ENCODE results near the gene VPS33B. TPM values are rescaled to one million over a fixed set of nuclear protein-coding genes. Genes with fewer than 3 reads are reported as not detected.

The VPS33B gene
- total RNA-seq, 4 donors from 2014 or later = 3.3 to 7.7 (median 4.3) TPM

DNA sequence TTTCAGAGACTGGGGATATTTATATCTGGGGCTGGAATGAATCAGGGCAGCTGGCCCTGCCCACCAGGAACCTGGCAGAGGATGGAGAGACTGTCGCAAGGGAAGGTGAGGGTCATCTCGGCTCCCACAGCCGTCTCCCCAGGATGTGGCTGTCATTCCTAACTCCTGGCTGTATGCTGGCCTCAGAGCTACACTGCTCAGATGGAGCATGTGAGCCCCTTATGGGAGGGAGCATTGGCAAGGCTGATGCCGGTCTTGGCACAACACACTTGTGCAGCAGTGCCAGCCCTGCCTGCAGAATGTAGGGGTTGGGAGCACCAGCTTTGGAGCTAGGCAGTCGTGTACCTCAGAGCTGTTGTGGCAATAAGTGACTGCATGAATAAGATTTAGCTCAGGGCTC, 62.5 kb downstream of the VPS33B start:
- Histone ChIP-seq H3K27ac (peak overlapping the region; percentile 60 to 70 (median 64)), H3K9me3 (no peaks in the 10 kb centered on the region), H3K4me3 (no peak overlapping the region), H3K36me3 (peaks cover 0 to 17% of the 10 kb centered on the region in 2 donors), H3K4me1 (peaks cover 30 to 39% of the 10 kb centered on the region in 2 donors), H3K27me3 (no peaks in the 10 kb centered on the region)
- ATAC-seq (peak; percentile 10 to 47), DNase-seq (peak in 1 of 2 donors; percentile 66)
- no peak for TF ChIP-seq POLR2A (IDR thresholded peaks at IDR 0.05)
- TF ChIP-seq, protein P1, sequence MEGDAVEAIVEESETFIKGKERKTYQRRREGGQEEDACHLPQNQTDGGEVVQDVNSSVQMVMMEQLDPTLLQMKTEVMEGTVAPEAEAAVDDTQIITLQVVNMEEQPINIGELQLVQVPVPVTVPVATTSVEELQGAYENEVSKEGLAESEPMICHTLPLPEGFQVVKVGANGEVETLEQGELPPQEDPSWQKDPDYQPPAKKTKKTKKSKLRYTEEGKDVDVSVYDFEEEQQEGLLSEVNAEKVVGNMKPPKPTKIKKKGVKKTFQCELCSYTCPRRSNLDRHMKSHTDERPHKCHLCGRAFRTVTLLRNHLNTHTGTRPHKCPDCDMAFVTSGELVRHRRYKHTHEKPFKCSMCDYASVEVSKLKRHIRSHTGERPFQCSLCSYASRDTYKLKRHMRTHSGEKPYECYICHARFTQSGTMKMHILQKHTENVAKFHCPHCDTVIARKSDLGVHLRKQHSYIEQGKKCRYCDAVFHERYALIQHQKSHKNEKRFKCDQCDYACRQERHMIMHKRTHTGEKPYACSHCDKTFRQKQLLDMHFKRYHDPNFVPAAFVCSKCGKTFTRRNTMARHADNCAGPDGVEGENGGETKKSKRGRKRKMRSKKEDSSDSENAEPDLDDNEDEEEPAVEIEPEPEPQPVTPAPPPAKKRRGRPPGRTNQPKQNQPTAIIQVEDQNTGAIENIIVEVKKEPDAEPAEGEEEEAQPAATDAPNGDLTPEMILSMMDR (IDR thresholded peaks at IDR 0.05 in 4 of 5, conservative IDR thresholded peaks at IDR 0.05 in 1 of 5) = no peak
- intact Hi-C loops (cut with DNase I; ENCODE audit: low total_unique reads) (no loop called here), in situ Hi-C loops (cut with MboI; ENCODE audit: low sequenced_read_pairs in 4 of 4) (loop anchor here (10.0 to 25.0 kb wide), 4 partner anchors 85 to 315 kb away; no protein-coding TSS in a partner anchor)

DNA sequence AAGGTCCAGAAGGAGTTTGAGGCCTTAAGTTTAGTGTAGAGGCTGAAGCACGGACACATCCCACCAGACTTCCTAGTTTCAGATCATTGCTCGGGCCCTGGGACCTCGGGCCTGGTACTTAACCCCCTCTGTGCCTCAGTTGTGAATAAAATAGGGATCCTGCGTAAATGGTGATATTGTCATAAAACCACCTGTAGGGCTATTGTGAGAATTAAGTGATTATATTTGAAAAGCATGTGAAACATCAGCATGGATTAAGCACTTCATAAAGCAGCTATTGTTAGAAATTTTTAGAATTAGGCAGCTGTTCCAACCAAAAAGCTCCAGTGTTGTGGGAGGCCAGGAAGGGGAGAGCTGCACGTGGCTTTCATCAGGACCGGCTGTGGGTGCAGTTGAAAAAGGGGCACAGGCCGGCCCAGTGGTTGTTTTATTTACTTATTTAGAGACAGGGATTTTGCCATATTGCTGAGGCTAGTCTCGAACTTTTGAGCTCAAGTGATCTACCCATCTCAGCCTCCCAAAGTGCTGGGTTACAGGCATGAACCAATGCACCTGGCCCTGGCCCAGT, 63.3 kb downstream of the VPS33B start:
- DNase-seq = no peak
- H3K4me3 ChIP-seq = no peak overlapping the region
- no peaks in the 10 kb centered on the region for H3K27me3 ChIP-seq
- H3K27ac ChIP-seq = peak overlapping the region; percentile 60 to 70 (median 64)
- TF ChIP-seq, protein P1 (IDR thresholded peaks at IDR 0.05 in 4 of 5, conservative IDR thresholded peaks at IDR 0.05 in 1 of 5) = no peak
- TF ChIP-seq POLR2A (IDR thresholded peaks at IDR 0.05) = no peak
- in situ Hi-C loops (cut with MboI; ENCODE audit: low sequenced_read_pairs in 4 of 4) (loop anchor here (10.0 to 25.0 kb wide), 4 partner anchors 86 to 316 kb away; no protein-coding TSS in a partner anchor), intact Hi-C loops (cut with DNase I; ENCODE audit: low total_unique reads) (no loop called here)
- H3K4me1 ChIP-seq = peaks cover 30 to 39% of the 10 kb centered on the region in 2 donors
- ATAC-seq = no peak
- H3K9me3 ChIP-seq = no peaks in the 10 kb centered on the region
- peaks cover 0 to 14% of the 10 kb centered on the region in 2 donors for H3K36me3 ChIP-seq

DNA sequence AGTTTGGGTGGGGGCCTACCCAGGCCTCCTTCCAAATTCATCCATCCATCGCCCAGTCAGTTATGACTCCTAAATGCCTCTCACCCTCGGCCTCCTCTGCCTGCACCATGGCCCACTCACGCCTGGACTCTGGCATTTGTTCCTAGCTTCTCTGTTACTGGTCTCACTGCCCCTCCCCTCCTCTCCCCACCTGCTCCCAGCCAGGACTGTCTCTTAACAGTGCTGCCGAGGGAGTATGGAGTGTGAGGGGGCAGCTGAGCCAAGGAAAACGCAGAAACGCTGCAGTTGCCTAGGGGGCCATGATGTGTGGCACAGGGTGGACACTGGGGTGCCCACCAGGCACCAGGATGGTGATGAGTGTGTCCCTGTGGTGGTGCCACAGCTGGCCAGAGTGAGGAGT, 64.6 kb downstream of the VPS33B start:
- intact Hi-C loops (cut with DNase I; ENCODE audit: low total_unique reads) = loop anchor here (2.0 kb wide), 2 partner anchors 91 to 313 kb away; no protein-coding TSS in a partner anchor
- Histone ChIP-seq H3K4me3 (peak overlapping the region; percentile 65 to 78 (median 70)), H3K36me3 (peaks cover 0 to 15% of the 10 kb centered on the region in 2 donors), H3K9me3 (no peaks in the 10 kb centered on the region), H3K27ac (peak overlapping the region in 3 of 4 donors; percentile 71 to 79 (median 75)), H3K4me1 (peaks cover 30 to 39% of the 10 kb centered on the region in 2 donors), H3K27me3 (no peaks in the 10 kb centered on the region)
- ATAC-seq = no peak
- no peak for TF ChIP-seq POLR2A (IDR thresholded peaks at IDR 0.05)
- TF ChIP-seq, protein P1 (IDR thresholded peaks at IDR 0.05 in 4 of 5, conservative IDR thresholded peaks at IDR 0.05 in 1 of 5) = no peak
- in situ Hi-C loops (cut with MboI; ENCODE audit: low sequenced_read_pairs in 4 of 4) = loop anchor here (10.0 to 25.0 kb wide), 4 partner anchors 87 to 317 kb away; no protein-coding TSS in a partner anchor
- DNase-seq = no peak

DNA sequence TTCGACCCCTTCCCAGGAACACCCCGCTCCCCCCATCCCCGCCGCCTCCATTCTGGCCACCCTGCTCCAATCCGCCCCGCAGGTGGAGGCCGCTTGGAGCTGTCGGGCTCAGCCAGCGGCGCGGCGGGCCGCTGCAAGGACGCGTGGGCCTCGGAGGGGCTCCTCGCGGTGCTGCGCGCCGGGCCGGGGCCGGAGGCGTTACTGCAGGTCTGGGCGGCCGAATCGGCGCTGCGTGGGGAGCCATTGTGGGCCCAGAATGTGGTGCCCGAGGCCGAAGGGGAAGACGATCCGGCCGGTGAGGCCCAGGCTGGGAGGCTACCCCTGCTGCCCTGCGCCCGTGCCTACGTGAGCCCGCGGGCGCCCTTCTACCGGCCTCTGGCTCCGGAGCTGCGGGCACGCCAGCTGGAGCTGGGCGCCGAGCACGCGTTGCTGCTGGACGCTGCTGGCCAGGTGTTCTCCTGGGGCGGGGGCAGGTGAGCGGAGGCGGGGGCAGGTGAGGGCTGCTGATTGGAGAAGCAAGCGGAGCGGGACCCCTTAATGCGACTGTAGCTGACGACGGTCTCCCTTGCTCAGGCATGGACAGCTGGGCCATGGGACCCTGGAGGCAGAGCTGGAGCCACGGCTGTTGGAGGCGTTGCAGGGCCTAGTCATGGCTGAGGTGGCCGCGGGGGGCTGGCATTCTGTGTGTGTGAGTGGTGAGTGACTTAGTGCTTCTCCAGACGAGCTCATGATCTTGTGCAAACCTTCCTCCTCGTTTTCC, 65.2 kb downstream of the VPS33B start:
- intact Hi-C loops (cut with DNase I; ENCODE audit: low total_unique reads) = loop anchor here (2.0 kb wide), 2 partner anchors 92 to 314 kb away; no protein-coding TSS in a partner anchor
- Histone ChIP-seq H3K9me3 (no peaks in the 10 kb centered on the region), H3K4me3 (peak overlapping the region; percentile 65 to 78 (median 70)), H3K27ac (peak overlapping the region; percentile 71 to 79 (median 76)), H3K4me1 (peaks cover 30 to 39% of the 10 kb centered on the region in 2 donors), H3K36me3 (peaks cover 0 to 17% of the 10 kb centered on the region in 2 donors), H3K27me3 (no peaks in the 10 kb centered on the region)
- DNase-seq (no peak), ATAC-seq (peak; percentile 12 to 16)
- in situ Hi-C loops (cut with MboI; ENCODE audit: low sequenced_read_pairs in 4 of 4) = loop anchor here (10.0 to 25.0 kb wide), 4 partner anchors 88 to 318 kb away; no protein-coding TSS in a partner anchor
- TF ChIP-seq POLR2A (IDR thresholded peaks at IDR 0.05) = no peak
- TF ChIP-seq, protein P1 (IDR thresholded peaks at IDR 0.05 in 4 of 5, conservative IDR thresholded peaks at IDR 0.05 in 1 of 5) = no peak
